Erythroblast (primary cell): ENCODE measurements around the gene FSIP2.

Experiments
- GATA1 ChIP-seq: IDR thresholded peaks from 2 replicates; pipeline ENCODE4 v1.6.1; 2011; ENCODE audit warnings: low read depth, mild to moderate bottlenecking, control low read depth, low read length, moderate library complexity
- POLR2A ChIP-seq: IDR thresholded peaks from 2 replicates; pipeline ENCODE4 v1.6.1; 2011; ENCODE audit warnings: mild to moderate bottlenecking, low read length

- TF ChIP-seq POLR2A (no peak), GATA1 (no peak)
These were observed 116.3 kb downstream of the FSIP2 start for GRCh38 chr2:185854885-185855284.
